NCI-H1436 treated with DMSO at 0.1 percent for 48 hours (cell line): Measurements from ENCODE around the gene LCE1A.

ENCODE experiments used
- DNase-seq: peaks from one replicate; lab custom pipeline; 2025; lab: John Stamatoyannopoulos, UW

The LCE1A gene

GRCh38 chr1:152827173-152827572 is at the start of gene LCE1A:
TSS of gene LCE1A (plus strand) at chr1:152827473. CDS start at chr1:152827473, 0 bp downstream.
- no peak for DNase-seq

GRCh38 chr1:152777510-152778137 is 49.6 kb upstream of the LCE1A start:
- no peak for DNase-seq

- DNase-seq = no peak
These were observed 44.2 kb upstream of the LCE1A start for GRCh38 chr1:152783095-152783494.

- DNase-seq = no peak
These were observed 41.2 kb upstream of the LCE1A start, which contains the start of gene LCE1E for GRCh38 chr1:152786077-152786476. TSS of gene LCE1E (plus strand) at chr1:152786257. CDS start at chr1:152787300, 1,043 bp downstream.

- DNase-seq = no peak
These were observed 31.6 kb upstream of the LCE1A start for GRCh38 chr1:152795686-152796085.

DNA sequence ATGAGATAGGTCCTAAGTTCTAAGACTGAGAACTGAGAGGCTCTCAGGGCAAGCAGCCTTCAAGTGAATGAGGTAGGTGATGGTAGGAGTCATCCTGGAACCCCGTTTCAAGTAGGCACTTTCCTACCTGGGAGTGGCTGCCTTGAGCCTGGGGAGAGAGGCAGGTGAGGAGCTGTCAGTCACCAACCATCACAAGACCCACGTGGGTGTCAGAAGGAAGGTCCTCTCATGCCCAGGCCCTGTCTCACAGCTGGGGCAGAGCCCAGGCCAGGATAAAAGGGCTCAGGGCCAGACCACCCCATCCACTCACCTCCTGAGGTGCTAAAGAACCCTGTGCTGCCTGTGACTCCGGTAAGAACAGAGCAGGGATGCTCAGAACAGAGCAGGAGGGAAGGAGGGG is 30.9 kb upstream of the LCE1A start, which contains the start of gene LCE1D:
Gene LCE1D, plus strand, starts transcription at position 301 of the 400 bp plus-strand sequence. CDS start 1,074 bp downstream, outside the sequence.
- no peak for DNase-seq

- no peak for DNase-seq
These were observed 25.9 kb upstream of the LCE1A start for GRCh38 chr1:152801333-152801732.

GRCh38 chr1:152806576-152806975 is 20.7 kb upstream of the LCE1A start, which contains the start of gene LCE1C:
TSS of gene LCE1C (minus strand) at chr1:152806651. CDS start at chr1:152805478, 1,173 bp downstream.
- DNase-seq = no peak

DNA sequence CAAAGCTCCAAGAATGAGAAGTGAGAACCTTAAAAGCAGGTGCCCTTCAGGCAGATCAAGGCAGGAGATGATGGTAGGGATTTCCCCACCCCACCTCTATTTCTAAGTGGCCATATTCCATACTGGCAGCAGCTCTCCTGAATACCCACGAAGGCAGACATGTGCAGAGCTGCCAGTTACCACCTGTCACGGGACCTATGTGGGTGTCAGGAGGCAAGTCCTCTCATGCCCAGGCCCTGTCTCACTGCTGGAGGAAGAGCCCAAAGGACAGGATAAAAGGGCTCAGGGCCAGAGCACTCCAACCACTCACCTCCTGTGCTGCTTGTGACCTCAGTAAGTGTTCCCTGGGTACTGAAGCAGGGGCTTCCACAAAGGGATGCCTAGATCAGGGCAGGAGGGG is 16.2 kb upstream of the LCE1A start:
- DNase-seq = no peak

DNA sequence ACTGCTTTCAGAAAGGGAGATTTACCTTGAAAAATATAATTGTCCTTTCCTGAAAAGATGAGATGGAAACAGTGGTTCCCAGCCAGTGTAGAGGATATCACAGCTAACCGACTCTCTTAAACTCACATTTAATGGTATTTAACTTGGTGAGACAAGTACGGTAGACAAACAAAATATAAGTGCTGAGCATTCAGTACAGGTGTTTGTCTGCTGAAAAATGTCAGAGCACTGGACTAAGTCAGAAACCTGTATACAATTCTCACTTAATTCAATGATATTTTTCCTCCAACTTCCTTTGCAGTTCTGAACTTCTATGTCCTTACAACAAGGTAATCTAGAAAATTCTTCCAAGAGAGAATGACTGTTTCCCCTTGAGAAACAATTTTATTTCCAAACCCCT is 15.6 kb upstream of the LCE1A start, which contains the start of gene LCE1B:
Gene LCE1B, plus strand, starts transcription at position 301 of the 400 bp plus-strand sequence. CDS start 476 bp downstream, outside the sequence.
- DNase-seq = no peak

GRCh38 chr1:152817309-152817708 is 10.0 kb upstream of the LCE1A start:
- no peak for DNase-seq

GRCh38 chr1:152823294-152823693 is 4.0 kb upstream of the LCE1A start:
- no peak for DNase-seq

- DNase-seq = no peak
These were observed 2.3 kb upstream of the LCE1A start for GRCh38 chr1:152824964-152825363.

- no peak for DNase-seq
These were observed 9.6 kb downstream of the LCE1A start for GRCh38 chr1:152836870-152837269.

DNA sequence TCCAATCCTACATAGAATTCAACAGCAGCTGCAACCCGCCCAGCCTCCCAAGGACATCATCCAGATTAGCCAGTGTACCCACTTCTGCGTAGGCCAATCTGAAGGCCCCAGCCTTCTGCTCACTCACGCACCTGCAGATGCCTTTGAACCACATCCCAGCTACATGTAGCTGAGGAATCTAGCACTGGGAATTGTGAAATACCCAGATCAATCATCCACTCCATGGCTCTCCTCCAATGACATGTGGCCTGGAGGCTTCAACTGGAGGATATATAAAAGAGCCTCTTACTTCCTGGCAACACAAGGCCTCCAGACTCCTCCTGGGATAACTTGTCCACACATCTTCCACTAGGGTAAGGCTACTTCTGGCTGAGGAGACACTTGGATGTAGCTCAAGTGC is 15.3 kb downstream of the LCE1A start, which contains the start of gene LCE6A:
Gene LCE6A, plus strand, starts transcription at position 301 of the 400 bp plus-strand sequence. CDS start 665 bp downstream, outside the sequence.
- DNase-seq = no peak

DNA sequence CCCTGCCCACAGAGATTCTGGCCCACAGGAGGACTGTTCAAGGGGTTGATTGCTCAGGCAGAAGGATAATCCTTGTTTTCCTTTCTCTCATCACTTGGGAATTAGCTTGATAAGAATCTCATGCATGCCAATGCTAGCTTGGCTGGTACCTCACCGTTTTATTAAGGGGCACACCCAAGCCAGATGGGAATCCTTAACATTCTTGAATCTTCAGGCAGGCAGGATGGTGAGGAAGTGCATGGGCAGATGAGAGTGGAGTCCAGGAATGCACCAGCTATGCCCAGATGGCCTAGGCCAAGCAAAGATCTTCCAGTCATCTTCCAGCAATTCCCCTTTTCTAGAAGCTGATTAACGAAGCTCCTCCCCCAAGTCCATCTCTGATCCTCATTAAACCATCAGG is 28.4 kb downstream of the LCE1A start:
- DNase-seq = no peak

GRCh38 chr1:152858062-152858461 is 30.8 kb downstream of the LCE1A start:
- DNase-seq = no peak

GRCh38 chr1:152859696-152860095 is 32.4 kb downstream of the LCE1A start, which contains the start of gene LCE7A:
TSS of gene LCE7A (plus strand) at chr1:152859996. CDS start at chr1:152860698, 702 bp downstream.
- DNase-seq = no peak

DNA sequence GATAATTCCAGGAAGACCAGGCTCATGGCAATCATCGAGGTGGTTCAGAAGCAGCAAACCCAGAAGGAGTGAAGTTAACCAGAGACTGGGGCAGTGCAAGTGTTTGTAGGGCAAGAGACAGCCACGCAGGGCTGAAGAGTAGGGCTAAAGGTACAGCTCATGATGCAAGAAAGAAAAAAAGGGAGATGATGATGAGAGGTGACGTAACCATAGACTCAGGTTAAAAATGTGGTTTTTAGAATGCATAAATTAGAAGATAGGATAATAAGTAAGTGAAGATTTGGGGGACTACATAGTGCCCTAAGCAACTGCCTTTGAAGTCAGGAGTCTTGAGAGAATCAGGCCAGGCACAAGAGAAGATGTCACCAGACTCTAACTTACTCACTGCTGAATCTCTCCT is 32.9 kb downstream of the LCE1A start:
- no peak for DNase-seq

DNA sequence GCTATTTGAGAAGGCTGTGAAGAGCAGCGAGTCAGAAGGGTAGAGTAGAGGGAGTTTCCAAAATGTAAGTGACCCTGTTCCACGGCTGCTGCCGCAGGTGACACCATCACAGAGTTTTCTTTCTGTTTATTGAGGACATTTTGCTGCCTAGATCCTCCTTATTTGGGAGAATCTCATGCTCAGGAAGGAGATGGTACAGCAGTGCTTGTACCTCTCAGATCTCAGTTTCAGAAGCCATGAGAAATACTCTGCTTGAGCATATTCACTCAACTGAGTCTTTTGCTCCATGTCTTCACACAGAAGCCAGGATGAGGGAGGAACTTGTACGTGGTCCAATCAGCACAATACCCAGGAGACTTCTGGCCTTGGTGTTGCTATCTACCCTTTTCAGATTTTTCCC is 34.1 kb downstream of the LCE1A start:
- DNase-seq = no peak

GRCh38 chr1:152864443-152864842 is 37.2 kb downstream of the LCE1A start:
- no peak for DNase-seq

DNA sequence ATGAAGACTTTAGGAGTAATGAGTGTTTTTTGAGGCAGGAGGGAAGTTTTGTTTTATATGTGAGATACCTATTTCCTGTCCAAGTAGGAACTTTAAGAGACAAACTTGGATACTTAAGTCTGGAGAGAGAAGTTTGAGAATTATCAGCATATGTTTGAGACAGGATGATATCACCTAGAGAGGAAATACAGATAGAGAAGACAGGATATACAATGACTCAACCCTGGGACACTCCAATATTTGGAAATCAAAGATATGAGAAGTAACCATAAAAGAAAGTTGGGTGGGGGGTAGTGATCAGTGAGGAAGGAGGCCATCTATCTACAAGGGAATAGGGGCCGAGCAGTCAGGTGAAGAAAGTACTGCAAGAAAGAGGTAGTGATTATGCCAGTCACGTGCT is 39.0 kb downstream of the LCE1A start:
- DNase-seq = no peak

- DNase-seq = no peak
These were observed 42.6 kb downstream of the LCE1A start for GRCh38 chr1:152869808-152870419.
